ENCODE results near the gene FSTL4.

- TF ChIP-seq CTCF (conservative IDR thresholded peaks at IDR 0.05) (no peak), EZH2 (IDR thresholded peaks at IDR 0.05; ENCODE audit: low read depth) (no peak)
These were observed 286.5 kb downstream of the FSTL4 start for GRCh38 chr5:133325864-133326263.
